Adrenal gland (tissue), 5 donors: ENCODE results near the gene ITPK1.

Experiments
- POLR2A ChIP-seq, 2 donors: fragments of 450-650 bp; IDR thresholded peaks; one replicate each; pipeline ENCODE4 v1.6.1; 2017; ENCODE audit warnings: antibody characterized with exemption in 2 of 2, mild to moderate bottlenecking in 2 of 2, moderate library complexity in 1 of 2
- TF ChIP-seq, protein P1 (sequence below), 6 experiments: fragments of 450-650 bp in 4 of 6; fragments of 200-600 bp in 2 of 6; sonication (generic) in 1 of 6; IDR thresholded peaks; 1 replicate in 5 of 6; 2 replicates in 1 of 6; pipeline versions ENCODE4 v1.5.1 to v1.8.0; 2016 to 2021; ENCODE audit warnings: antibody characterized with exemption in 6 of 6, mild to moderate bottlenecking in 2 of 6, moderate library complexity in 1 of 6
- donor health status: DM: no; HTN: no; CAD: no.

DNA sequence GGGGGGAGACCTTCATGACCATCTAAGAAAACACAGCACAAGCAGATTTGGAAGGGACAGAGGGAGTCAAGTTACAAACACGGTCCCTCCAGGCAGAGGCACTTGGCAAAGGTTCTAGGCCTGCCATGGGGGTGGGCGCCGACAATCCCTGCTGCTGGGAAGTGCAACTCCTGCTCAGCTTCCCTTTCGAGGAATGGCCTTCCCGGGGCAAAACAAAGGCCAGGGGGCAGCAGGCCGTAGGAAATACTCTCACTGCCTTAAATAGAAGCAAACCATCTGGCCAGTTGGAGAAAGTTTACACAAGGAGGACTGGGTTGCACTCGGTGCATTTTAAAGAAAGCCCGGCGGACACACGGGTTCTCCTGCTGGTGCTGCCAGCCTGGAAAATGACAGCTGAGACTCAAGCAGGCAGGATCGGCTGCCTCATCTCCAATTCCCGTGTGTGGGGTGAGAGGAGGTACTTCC lies 65.8 kb downstream of the ITPK1 start:
- TF ChIP-seq, protein P1, sequence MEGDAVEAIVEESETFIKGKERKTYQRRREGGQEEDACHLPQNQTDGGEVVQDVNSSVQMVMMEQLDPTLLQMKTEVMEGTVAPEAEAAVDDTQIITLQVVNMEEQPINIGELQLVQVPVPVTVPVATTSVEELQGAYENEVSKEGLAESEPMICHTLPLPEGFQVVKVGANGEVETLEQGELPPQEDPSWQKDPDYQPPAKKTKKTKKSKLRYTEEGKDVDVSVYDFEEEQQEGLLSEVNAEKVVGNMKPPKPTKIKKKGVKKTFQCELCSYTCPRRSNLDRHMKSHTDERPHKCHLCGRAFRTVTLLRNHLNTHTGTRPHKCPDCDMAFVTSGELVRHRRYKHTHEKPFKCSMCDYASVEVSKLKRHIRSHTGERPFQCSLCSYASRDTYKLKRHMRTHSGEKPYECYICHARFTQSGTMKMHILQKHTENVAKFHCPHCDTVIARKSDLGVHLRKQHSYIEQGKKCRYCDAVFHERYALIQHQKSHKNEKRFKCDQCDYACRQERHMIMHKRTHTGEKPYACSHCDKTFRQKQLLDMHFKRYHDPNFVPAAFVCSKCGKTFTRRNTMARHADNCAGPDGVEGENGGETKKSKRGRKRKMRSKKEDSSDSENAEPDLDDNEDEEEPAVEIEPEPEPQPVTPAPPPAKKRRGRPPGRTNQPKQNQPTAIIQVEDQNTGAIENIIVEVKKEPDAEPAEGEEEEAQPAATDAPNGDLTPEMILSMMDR (IDR thresholded peaks at IDR 0.05), result no peak
- no peak for TF ChIP-seq POLR2A (IDR thresholded peaks at IDR 0.05)
